Urothelium cell line (cell line): ENCODE measurements around the gene TMEM198.

Source experiments
- DNase-seq: peaks from one replicate; pipeline ENCODE4 v3.0.0; 2011; ENCODE audit warnings: low spot score, mixed read lengths
- FAIRE-seq: peaks from 2 replicates; lab custom pipeline; 2011; peaks lifted over from hg19 to GRCh38; lab: Jason Lieb, UNC

The TMEM198 gene

GRCh38 chr2:219508971-219509779 is 34.7 kb upstream of the TMEM198 start:
- no peak for DNase-seq

GRCh38 chr2:219509780-219510511 is 33.9 kb upstream of the TMEM198 start:
- FAIRE-seq (peak; percentile 42), DNase-seq (peak; percentile 68)

More at GRCh38 chr2:219508971-219509779, 34.7 kb upstream of the TMEM198 start:
- peak; percentile 35 for FAIRE-seq

- FAIRE-seq: no peak
Measured at GRCh38 chr2:219510512-219511135, 33.2 kb upstream of the TMEM198 start.

DNA sequence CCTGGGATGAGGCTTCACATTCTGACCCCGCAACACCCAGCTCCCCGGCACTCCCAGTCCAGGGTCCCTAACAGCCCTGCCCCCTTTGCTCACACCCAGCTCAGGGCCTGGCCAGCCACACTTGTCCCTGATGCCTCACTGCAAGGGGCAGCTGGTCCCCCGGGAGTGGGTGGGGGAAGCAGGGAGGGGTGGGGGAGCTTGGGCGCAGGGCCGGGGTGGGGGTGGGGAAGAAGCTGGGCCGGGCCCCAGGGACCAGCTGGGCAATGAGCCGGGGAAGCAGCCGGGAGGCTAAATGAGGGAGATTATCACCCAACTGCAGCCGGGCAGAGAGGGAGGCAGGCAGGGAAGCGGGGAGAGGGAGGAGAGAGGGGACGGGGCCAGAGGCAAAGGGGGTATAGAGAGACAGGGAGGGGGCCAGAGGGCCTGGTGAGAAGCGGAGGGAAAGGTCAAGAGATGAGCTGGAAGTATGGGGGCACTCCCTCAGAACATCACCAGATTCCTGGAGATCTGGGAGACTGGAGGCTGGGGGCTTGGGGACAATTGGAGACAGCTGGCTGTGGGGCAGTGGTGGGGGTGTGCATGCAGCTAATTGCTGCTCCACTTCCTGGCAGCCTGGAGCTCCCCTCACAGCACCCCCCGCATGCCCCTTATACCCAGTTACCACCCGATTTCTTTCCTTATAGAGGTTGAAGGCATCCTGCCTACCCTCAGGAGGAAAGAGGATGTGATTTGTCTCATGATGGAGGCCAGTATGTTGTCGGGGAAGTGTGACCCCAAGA is 32.1 kb upstream of the TMEM198 start:
- FAIRE-seq (no peak), DNase-seq (no peak)

More at GRCh38 chr2:219510512-219511135, 33.2 kb upstream of the TMEM198 start:
- no peak for DNase-seq

GRCh38 chr2:219512524-219513216 is 31.2 kb upstream of the TMEM198 start:
- FAIRE-seq: no peak
- DNase-seq: no peak

- DNase-seq: no peak
- no peak for FAIRE-seq
Measured at GRCh38 chr2:219513787-219514186, 30.0 kb upstream of the TMEM198 start.

- FAIRE-seq: no peak
Measured at GRCh38 chr2:219514196-219514761, 29.5 kb upstream of the TMEM198 start, which contains the start of gene ASIC4. Gene ASIC4, plus strand, starts transcription at chr2:219514482. Its CDS starts 243 bp downstream, at chr2:219514725.

DNA sequence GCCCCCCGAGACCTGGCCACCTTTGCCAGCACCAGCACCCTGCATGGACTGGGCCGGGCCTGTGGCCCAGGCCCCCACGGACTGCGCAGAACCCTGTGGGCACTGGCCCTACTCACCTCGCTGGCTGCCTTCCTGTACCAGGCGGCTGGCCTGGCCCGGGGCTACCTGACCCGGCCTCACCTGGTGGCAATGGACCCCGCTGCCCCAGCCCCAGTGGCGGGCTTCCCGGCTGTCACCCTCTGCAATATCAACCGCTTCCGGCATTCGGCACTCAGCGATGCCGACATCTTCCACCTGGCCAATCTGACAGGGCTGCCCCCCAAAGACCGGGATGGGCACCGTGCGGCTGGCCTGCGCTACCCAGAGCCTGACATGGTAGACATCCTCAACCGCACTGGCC is 29.0 kb upstream of the TMEM198 start:
- FAIRE-seq: no peak
- no peak for DNase-seq

More at GRCh38 chr2:219514196-219514761, 29.5 kb upstream of the TMEM198 start, which contains the start of gene ASIC4:
- no peak for DNase-seq

DNA sequence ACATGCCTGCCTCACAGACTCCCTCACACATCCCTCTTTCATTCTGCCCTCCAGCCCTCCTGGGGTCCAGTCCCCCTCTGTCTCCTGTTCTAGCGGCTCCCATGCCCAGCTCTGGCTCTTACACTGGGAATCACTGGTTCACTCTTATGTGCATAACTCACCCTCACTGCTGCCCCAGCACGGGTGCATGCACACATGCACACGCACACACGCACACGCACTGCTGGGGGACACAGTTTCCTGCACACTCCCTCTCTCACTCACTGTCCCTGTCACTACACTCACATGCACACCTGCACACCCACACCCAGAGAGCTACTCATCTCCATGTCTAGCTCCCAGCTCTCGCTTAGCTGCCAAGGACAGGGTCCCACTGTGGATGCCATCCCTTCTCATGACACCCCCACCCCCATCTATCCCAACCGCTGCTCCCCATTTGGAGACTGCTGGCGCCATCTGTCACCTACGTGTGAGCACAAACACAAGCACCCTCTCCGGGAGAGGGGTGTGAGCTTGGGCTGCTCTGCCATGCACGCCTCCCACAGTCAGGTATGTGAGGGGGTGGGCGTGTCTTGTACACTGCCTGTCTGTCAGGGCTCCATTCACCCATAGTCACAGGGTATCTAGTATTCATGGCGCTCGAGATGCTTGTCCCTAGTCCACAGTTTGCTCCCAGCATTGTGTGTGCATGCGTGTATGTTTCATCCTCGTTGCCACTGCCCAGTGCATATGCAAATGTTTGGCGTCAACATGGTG is 27.8 kb upstream of the TMEM198 start:
- no peak for DNase-seq
- no peak for FAIRE-seq

- DNase-seq (no peak), FAIRE-seq (no peak)
Measured at GRCh38 chr2:219516888-219517287, 26.9 kb upstream of the TMEM198 start.

- FAIRE-seq: no peak
- no peak for DNase-seq
Measured at GRCh38 chr2:219517954-219518778, 25.7 kb upstream of the TMEM198 start.

GRCh38 chr2:219519526-219519916 is 24.3 kb upstream of the TMEM198 start:
- no peak for DNase-seq
- no peak for FAIRE-seq

GRCh38 chr2:219520079-219520478 is 23.7 kb upstream of the TMEM198 start:
- DNase-seq (no peak), FAIRE-seq (no peak)

GRCh38 chr2:219521066-219521880 is 22.6 kb upstream of the TMEM198 start:
- DNase-seq: peak; percentile 85
- FAIRE-seq: peak; percentile 20

GRCh38 chr2:219522111-219523030 is 21.5 kb upstream of the TMEM198 start:
- DNase-seq: peak; percentile 37
- FAIRE-seq: no peak

DNA sequence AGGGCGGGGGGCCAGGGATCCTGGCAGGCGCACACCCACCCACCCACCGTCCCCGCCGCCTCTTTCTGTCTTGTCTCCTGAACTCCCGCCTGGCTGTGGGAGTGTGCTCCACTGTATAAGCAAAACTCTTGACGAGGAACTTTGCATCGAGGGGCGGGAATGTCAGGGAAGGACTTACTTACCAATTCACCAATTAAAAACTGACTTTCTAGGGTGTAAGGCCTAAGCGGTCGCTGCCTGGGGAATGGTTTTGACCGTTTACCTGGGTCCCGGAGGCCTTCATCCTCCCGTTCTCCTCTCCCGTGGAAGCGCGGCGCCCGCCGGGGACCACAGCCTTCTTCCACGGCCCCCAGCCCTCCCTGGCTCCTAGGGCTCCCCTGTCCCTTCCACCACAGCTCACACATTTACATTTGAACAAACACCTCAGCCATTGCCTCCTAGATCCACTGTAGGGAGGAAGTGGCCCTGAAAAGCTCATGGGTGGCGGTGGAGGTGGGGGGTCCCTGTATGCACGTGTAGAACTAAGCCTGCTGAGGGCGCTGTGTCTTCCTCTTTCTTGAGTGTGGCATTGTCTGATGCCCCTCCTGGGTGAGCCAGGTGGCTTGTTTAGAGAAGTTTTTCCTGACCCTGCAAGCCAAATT is 20.7 kb upstream of the TMEM198 start:
- DNase-seq (no peak), FAIRE-seq (no peak)
